Pancreas (tissue), 10 donors: ENCODE data around the gene BACE2. TPM values are rescaled to one million over a fixed set of nuclear protein-coding genes. Genes with fewer than 3 reads are reported as not detected.
A peak's percentile ranks its signal among the peaks of the same experiment; 100 is the strongest.
"Not testable (repeated sequence)": the region's sequence is repeated elsewhere in the genome, so short reads cannot be mapped to it uniquely, and the experiment has no call there.

ENCODE experiments used
- ATAC-seq, 4 donors: fragments of 200-7000 bp; cut with Tn5 transposase; one replicate each; pipeline versions ENCODE4 v1.8.0 to v1.9.1; 2020; ENCODE audit warnings: mild to moderate bottlenecking in 4 of 4, moderate library complexity in 4 of 4
- DNase-seq, 6 donors: peaks; one replicate each; pipeline ENCODE4 v3.0.0-alpha.2; 2020
- FAIRE-seq: peaks from 2 replicates; lab custom pipeline; 2012; peaks lifted over from hg19 to GRCh38; lab: Jason Lieb, UNC
- H3K27ac ChIP-seq, 4 donors: fragments of 200-600 bp; sonication (generic); 1 replicate in 3 of 4; 2 replicates in 1 of 4; pipeline versions ENCODE4 v1.5.0 to v1.8.0; 2020
- H3K27me3 ChIP-seq, 4 donors: fragments of 200-600 bp; one replicate each; pipeline ENCODE4 v1.8.0; 2021
- H3K36me3 ChIP-seq, 3 donors: fragments of 200-600 bp; sonication (generic) in 1 of 3; one replicate each; pipeline versions ENCODE4 v1.5.0 to v1.8.0; 2020 to 2021
- H3K4me1 ChIP-seq, 3 donors: fragments of 200-600 bp; one replicate each; pipeline ENCODE4 v1.8.0; 2021
- H3K4me3 ChIP-seq, 4 donors: fragments of 200-600 bp; sonication (generic) in 2 of 4; one replicate each; pipeline versions ENCODE4 v1.5.0 to v1.8.0; 2020 to 2021
- H3K9me3 ChIP-seq, 4 donors: fragments of 200-600 bp; one replicate each; pipeline ENCODE4 v1.8.0; 2021
- WGBS, 2 donors: extraction: QIAGEN DNeasy Blood & Tissue Kit; methylation state at CpG; one replicate each; pipeline ENCODE4 v1.1.7; 2013; 5-methylcytosine and 5-hydroxymethylcytosine counted together
- intact Hi-C, 3 donors: fragments of 100-400 bp; cut with DNase I; formaldehyde crosslinking; loops; one replicate each; pipeline versions ENCODE4 v1.11.1 to v1.14.2; 2022
- polyA plus RNA-seq, 2 donors: library from polyadenylated mRNA; stranded (reverse); fragments of 200-250 nt; gene quantifications; one replicate each; pipeline ENCODE4 v1.2.3, GENCODE V29; 2013
- total RNA-seq, 6 donors: library from RNA; stranded (reverse); fragmentation: NEBNext Ultra II Directional in 4 of 6; extraction: Animal tissue kit (Norgen Biotek cat#: 25700) in 4 of 6; gene quantifications; one replicate each; pipeline versions ENCODE4 v1.2.1 to v1.2.4, GENCODE V29; 2021 to 2023
- TF ChIP-seq, protein P1 (sequence below), 4 donors: fragments of 200-600 bp; sonication (generic) in 3 of 4; IDR thresholded peaks; one replicate each; pipeline versions ENCODE4 v1.5.0 to v1.8.0; 2021; ENCODE audit warnings: antibody characterized with exemption in 4 of 4
- donor health status: healthy with polysubstance abuse.
- donor health status: DM: no; HTN: no; CAD: no; lungs with moderate emphysema.
- donor health status: DM: no; HTN: no; CAD: no.
- donor health status: control.
- donor health status: control.
- donor health status: Bipolar disorder and iron deficiency.
- donor health status: DM: yes; HTN: yes; CAD: no.
- donor health status: DM: no; HTN: no; CAD: no.
- donor health status: DM: no; HTN: no; CAD: no.
- donor health status: DM: yes; HTN: yes; CAD: no.

The BACE2 gene
- total and polyA plus RNA-seq, 8 donors, result 14.4 to 85.6 (median 42.9) TPM

DNA sequence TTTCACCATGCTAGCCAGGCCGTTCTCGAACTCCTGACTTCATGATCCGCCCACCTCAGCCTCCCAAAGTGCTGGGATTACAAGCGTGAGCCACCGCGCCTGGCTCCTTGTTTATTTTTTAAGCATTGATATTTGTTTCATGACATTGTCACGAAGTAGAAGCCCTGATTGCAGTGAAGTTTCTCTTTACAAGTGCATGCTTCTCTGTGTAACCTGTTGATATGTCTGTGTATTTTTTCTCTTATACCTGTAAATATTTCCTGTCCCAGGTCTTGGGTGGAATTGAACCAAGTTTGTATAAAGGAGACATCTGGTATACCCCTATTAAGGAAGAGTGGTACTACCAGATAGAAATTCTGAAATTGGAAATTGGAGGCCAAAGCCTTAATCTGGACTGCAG is 75.1 kb downstream of the BACE2 start:
- no peaks in the 10 kb centered on the region for H3K27me3 ChIP-seq
- DNase-seq (no peak), FAIRE-seq (no peak), ATAC-seq (no peak)
- no peaks in the 10 kb centered on the region for H3K36me3 ChIP-seq
- 95 to 96% methylated on average over 7 of the region's 7 CpGs for WGBS, 2 donors
- H3K4me1 ChIP-seq, result peaks cover 0 to 7% (median 6%) of the 10 kb centered on the region in 3 donors
- H3K27ac ChIP-seq, result no peak overlapping the region
- intact Hi-C loops, result no loop called here
- no peak overlapping the region for H3K4me3 ChIP-seq
- H3K9me3 ChIP-seq, result no peaks in the 10 kb centered on the region
- TF ChIP-seq, protein P1, sequence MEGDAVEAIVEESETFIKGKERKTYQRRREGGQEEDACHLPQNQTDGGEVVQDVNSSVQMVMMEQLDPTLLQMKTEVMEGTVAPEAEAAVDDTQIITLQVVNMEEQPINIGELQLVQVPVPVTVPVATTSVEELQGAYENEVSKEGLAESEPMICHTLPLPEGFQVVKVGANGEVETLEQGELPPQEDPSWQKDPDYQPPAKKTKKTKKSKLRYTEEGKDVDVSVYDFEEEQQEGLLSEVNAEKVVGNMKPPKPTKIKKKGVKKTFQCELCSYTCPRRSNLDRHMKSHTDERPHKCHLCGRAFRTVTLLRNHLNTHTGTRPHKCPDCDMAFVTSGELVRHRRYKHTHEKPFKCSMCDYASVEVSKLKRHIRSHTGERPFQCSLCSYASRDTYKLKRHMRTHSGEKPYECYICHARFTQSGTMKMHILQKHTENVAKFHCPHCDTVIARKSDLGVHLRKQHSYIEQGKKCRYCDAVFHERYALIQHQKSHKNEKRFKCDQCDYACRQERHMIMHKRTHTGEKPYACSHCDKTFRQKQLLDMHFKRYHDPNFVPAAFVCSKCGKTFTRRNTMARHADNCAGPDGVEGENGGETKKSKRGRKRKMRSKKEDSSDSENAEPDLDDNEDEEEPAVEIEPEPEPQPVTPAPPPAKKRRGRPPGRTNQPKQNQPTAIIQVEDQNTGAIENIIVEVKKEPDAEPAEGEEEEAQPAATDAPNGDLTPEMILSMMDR (IDR thresholded peaks at IDR 0.05), result no peak

DNA sequence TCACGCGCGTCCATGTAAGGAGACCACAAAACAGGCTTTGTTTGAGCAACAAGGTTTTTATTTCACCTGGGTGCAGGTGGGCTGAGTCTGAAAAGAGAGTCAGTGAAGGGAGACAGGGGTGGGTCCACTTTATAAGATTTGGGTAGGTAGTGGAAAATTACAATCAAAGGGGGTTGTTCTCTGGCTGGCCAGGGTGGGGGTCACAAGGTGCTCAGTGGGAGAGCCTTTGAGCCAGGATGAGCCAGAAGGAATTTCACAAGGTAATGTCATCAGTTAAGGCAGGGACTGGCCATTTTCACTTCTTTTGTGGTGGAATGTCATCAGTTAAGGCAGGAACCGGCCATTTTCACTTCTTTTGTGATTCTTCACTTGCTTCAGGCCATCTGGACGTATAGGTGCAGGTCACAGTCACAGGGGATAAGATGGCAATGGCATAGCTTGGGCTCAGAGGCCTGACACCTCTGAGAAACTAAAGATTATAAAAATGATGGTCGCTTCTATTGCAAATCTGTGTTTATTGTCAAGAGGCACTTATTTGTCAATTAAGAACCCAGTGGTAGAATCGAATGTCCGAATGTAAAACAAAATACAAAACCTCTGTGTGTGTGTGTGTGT is 76.4 kb downstream of the BACE2 start:
- H3K27ac ChIP-seq, H3K36me3 ChIP-seq, FAIRE-seq, DNase-seq, H3K9me3 ChIP-seq, H3K27me3 ChIP-seq, intact Hi-C loops, H3K4me3 ChIP-seq, ATAC-seq: not testable (repeated sequence)
- peaks cover 0 to 17% (median 13%) of the 10 kb centered on the region in 3 donors for H3K4me1 ChIP-seq
- WGBS, 2 donors, result 88 to 89% methylated on average over 8 of the region's 8 CpGs

DNA sequence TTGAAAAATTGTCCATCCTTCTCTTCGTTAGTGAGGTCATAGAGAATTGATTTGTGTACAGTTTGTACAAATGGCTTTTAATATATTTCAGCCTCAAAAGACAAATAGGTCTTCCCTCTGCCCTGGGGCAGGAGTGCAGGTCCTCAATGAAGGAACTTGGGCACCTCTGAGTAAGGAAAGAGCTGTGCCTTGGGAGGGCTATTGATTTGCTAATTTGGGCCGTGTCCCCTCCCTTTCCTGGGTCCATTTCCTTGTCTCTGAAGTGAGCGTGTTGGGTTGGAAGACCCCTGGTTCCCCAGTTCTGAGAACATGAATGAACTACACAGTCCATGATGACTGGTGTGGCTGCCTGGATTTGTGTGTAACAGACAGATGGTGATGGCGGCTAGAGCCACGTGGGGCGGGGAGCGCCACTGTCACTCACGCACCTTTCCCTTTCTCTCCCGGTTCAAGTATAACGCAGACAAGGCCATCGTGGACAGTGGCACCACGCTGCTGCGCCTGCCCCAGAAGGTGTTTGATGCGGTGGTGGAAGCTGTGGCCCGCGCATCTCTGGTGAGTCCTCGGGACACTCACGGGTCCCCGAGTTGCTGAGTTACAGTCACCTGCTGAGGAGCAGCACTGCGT is 77.7 kb downstream of the BACE2 start:
- FAIRE-seq, result no peak
- Histone ChIP-seq H3K27ac (no peak overlapping the region), H3K27me3 (no peaks in the 10 kb centered on the region), H3K9me3 (no peaks in the 10 kb centered on the region), H3K4me3 (no peak overlapping the region), H3K4me1 (peaks cover 0 to 25% (median 20%) of the 10 kb centered on the region in 3 donors), H3K36me3 (no peaks in the 10 kb centered on the region)
- intact Hi-C loops, result no loop called here
- 94 to 97% methylated on average over 20 of the region's 20 CpGs for WGBS, 2 donors
- no peak for ATAC-seq
- TF ChIP-seq, protein P1 (IDR thresholded peaks at IDR 0.05), result no peak
- DNase-seq, result no peak

DNA sequence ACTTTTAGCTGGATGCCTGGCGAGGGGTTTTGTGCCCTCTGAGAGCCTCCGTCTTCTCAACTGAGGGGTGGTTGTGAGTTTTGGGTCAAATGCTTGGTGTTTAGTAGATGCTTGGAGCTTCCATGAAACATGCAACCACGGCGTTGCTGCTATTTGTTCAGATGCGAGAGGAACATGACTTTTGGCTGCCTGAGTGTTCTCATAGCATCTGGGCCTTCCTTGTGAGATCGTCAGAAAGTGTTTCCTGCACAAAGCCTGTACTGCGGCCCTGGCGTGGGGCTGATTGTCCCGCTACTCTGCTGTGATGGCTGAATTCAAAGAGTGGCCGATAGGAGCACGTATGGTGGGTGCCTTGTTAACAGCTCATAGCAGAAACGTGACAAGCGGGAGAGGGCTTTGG is 78.8 kb downstream of the BACE2 start:
- DNase-seq (no peak), FAIRE-seq (no peak), ATAC-seq (no peak)
- Histone ChIP-seq H3K4me3 (no peak overlapping the region), H3K4me1 (peaks cover 0 to 30% (median 20%) of the 10 kb centered on the region in 3 donors), H3K9me3 (no peaks in the 10 kb centered on the region), H3K27ac (peak overlapping the region in 2 of 4 donors; percentile 83 to 96), H3K36me3 (peaks cover 0 to 10% (median 0%) of the 10 kb centered on the region in 3 donors), H3K27me3 (no peaks in the 10 kb centered on the region)
- intact Hi-C loops, result no loop called here
- 96 to 97% methylated on average over 13 of the region's 13 CpGs for WGBS, 2 donors
- TF ChIP-seq, protein P1 (IDR thresholded peaks at IDR 0.05), result no peak

DNA sequence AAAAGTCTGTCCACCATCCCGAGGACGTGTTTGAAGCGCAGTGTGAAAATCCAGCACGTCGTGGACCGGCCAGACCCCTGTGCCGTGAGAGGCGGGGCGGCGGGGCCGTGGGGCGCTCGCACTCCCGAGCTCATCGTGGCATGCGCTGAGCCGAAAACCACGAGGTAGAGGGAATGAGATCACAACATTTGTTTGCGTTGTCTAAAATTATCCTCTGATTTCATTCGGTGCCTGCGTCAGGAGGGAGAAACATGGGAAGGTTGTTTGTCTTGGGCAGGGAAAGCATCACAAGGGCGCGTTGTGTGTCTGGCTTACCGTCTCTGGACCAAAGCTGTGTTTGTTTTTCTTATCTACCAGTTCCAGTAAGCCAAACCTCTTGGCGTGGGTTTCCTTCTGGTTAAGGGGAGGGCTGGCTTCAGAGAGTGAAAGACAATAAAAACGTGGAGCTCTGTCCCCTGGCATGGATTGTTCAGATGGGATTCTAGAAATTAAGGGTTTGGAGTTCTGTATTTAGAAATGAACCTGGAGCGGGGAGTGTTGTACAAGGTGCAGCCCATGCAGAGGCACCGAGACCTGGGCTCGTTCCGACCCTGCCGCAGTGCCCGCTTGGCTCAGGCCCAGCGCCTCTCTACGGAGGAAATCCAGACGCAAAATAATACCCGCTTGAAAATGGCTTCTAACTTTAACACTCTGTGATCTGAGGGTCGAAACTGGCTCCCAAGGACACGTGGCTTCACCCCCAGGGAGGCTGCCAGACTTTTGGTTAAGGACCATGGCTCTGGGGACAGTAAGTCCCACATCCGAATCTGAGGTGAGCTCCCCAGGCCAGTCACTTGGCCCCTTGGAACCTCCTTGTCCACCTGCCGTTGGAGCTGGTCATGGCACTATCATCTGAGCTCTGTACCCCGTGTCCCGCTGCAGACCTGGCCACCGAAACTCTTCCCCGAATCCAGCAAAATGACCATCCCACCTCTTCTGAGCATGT is 79.9 kb downstream of the BACE2 start:
- Histone ChIP-seq H3K4me3 (no peak overlapping the region), H3K27ac (peak overlapping the region; percentile 35 to 96 (median 76)), H3K36me3 (peaks cover 0 to 16% (median 0%) of the 10 kb centered on the region in 3 donors), H3K9me3 (no peaks in the 10 kb centered on the region), H3K27me3 (no peaks in the 10 kb centered on the region), H3K4me1 (peaks cover 0 to 30% (median 20%) of the 10 kb centered on the region in 3 donors)
- TF ChIP-seq, protein P1 (IDR thresholded peaks at IDR 0.05), result no peak
- intact Hi-C loops, result no loop called here
- ATAC-seq (peak; percentile 84 to 96 (median 91)), DNase-seq (peak; percentile 39 to 89 (median 82)), FAIRE-seq (no peak)
- WGBS, 2 donors, result 32 to 53% methylated on average over 44 of the region's 44 CpGs
